HepG2 (cell line): ENCODE data around the gene DDX46. TPM values are rescaled to one million over a fixed set of nuclear protein-coding genes. Genes with fewer than 3 reads are reported as not detected.

Experiments
- ARHGAP35 ChIP-seq: sonication (generic); formaldehyde crosslinking; IDR thresholded peaks from 2 replicates; pipeline ENCODE4 v1.9.0; 2022; ENCODE audit warnings: mild to moderate bottlenecking, inconsistent platforms, moderate library complexity, missing genetic modification reagents, borderline replicate concordance
- DNMT1 ChIP-seq: sonication (generic); formaldehyde crosslinking; IDR thresholded peaks from 2 replicates; pipeline ENCODE4 v1.5.1; 2020; ENCODE audit warnings: mild to moderate bottlenecking, missing genetic modification reagents
- EP300 ChIP-seq, 3 experiments: sonication (generic) in 1 of 3; formaldehyde crosslinking in 1 of 3; IDR thresholded peaks; 2 replicates each; pipeline versions ENCODE4 v1.5.1 to v1.6.1; 2011 to 2020; ENCODE audit warnings: low read depth in 2 of 3, low read length in 2 of 3, borderline replicate concordance in 1 of 3, improper control_type of control experiment in 1 of 3, mild to moderate bottlenecking in 1 of 3, missing genetic modification reagents in 1 of 3, moderate library complexity in 1 of 3
- JUND ChIP-seq: sonication (generic); formaldehyde crosslinking; IDR thresholded peaks from 2 replicates; pipeline ENCODE4 v1.8.0; 2022; ENCODE audit warnings: mild to moderate bottlenecking, missing genetic modification reagents
- MTF2 ChIP-seq: sonication (generic); formaldehyde crosslinking; IDR thresholded peaks from 2 replicates; pipeline ENCODE4 v1.5.0; 2020; ENCODE audit warnings: missing genetic modification reagents, borderline replicate concordance
- NR1H2 ChIP-seq: sonication (generic); formaldehyde crosslinking; IDR thresholded peaks from 2 replicates; pipeline ENCODE4 v1.8.1; 2022; ENCODE audit warnings: low read depth, missing genetic modification reagents, borderline replicate concordance
- POGZ ChIP-seq: sonication (generic); formaldehyde crosslinking; IDR thresholded peaks from 2 replicates; pipeline ENCODE4 v1.4.0; 2020; ENCODE audit warnings: mild to moderate bottlenecking, missing genetic modification reagents
- ZNF136 ChIP-seq: sonication (generic); formaldehyde crosslinking; IDR thresholded peaks from 2 replicates; pipeline ENCODE4 v1.8.1; 2022; ENCODE audit warnings: low read depth, mild to moderate bottlenecking, moderate library complexity, missing genetic modification reagents
- ZNF234 ChIP-seq: sonication (generic); formaldehyde crosslinking; conservative IDR thresholded peaks from 2 replicates; pipeline ENCODE4 v1.5.1; 2020; ENCODE audit warnings: mild to moderate bottlenecking, missing genetic modification reagents
- ZNF281 ChIP-seq: sonication (generic); formaldehyde crosslinking; IDR thresholded peaks from 2 replicates; pipeline ENCODE4 v1.4.0; 2020; ENCODE audit warnings: missing genetic modification reagents, borderline replicate concordance
- ZNF747 ChIP-seq: sonication (generic); formaldehyde crosslinking; IDR thresholded peaks from 2 replicates; pipeline ENCODE4 v1.8.1; 2023; ENCODE audit warnings: missing genetic modification reagents, mild to moderate bottlenecking, borderline replicate concordance
- polyA plus RNA-seq, 8 experiments: library from polyadenylated mRNA; depleted of rRNA in 3 of 8; stranded (reverse) in 7 of 8; unstranded in 1 of 8; fragments of >200 nt; fragmentation: Illumina TruSeq in 4 of 8; extraction: Trizol in 4 of 8; gene quantifications; 2 replicates each; pipeline versions ENCODE4 v1.2.1 to v1.2.3, GENCODE V29; 2011 to 2016; ENCODE audit warnings: low read depth in 4 of 8, missing spikeins in 1 of 8, mixed read lengths in 1 of 8; ENCODE audit not compliant: insufficient read depth in 1 of 8
- total RNA-seq, 5 experiments: library from RNA; depleted of rRNA; stranded (reverse); fragments of >200 nt; fragmentation: Illumina TruSeq; extraction: Trizol; gene quantifications; 2 replicates each; pipeline ENCODE4 v1.2.3, GENCODE V29; 2016; ENCODE audit warnings: low read depth in 1 of 5
- TF ChIP-seq, protein P1 (sequence below): sonication (generic); formaldehyde crosslinking; IDR thresholded peaks from 2 replicates; pipeline ENCODE4 v1.4.0; 2020; ENCODE audit warnings: missing genetic modification reagents
- TF ChIP-seq, protein P2 (sequence below): sonication (generic); formaldehyde crosslinking; IDR thresholded peaks from 2 replicates; pipeline ENCODE4 v1.5.0; 2020; ENCODE audit warnings: mild to moderate bottlenecking, low read depth, missing genetic modification reagents, borderline replicate concordance

Gene DDX46
- total and polyA plus RNA-seq, 2 of the 13 experiments (the other 11 are each of a cell fraction or from before 2014, with no cell fraction given), result 27.3 to 59.3 TPM

DNA sequence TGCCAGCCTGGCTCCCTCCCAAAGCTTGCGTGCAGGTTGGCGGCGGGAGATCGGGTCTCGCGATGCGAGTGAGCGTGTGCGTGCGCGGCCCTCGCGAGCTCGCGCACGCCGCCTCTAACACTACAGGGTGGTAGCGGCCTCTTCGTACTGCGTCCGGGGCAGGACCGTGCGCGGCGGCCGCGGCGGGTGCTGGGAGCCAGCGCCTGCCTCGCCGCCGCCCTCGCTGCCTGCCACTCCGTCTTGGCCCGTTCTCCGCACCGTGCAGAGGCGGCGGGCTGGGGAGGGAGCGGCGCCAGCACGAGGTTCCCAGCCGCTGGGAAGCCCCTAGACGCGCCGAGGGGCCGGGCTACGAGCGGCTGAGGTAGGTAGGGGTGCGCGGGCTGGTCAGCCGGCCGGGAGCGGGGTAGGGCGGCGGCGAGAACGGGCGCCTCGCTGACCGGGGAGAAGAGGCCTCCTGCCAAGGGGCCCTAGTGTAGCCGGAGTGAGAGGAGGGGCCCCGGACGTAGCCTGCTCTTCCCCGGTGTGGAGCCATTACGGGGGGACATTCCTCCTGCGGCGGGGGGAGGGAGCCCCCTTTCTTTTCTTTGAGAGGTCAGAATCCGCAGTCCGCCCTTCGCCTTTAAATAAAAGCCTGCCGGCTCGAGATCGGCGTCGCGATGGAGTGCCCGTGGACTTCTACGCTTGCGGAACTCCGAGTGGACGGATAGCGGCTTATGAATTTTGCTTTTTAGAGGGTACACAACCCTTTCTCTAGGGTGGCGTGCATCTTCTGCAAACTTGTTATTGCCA, 87.5 kb downstream of the DDX46 start, which contains the start of gene C5orf24 (continued):
- TF ChIP-seq, protein P1, sequence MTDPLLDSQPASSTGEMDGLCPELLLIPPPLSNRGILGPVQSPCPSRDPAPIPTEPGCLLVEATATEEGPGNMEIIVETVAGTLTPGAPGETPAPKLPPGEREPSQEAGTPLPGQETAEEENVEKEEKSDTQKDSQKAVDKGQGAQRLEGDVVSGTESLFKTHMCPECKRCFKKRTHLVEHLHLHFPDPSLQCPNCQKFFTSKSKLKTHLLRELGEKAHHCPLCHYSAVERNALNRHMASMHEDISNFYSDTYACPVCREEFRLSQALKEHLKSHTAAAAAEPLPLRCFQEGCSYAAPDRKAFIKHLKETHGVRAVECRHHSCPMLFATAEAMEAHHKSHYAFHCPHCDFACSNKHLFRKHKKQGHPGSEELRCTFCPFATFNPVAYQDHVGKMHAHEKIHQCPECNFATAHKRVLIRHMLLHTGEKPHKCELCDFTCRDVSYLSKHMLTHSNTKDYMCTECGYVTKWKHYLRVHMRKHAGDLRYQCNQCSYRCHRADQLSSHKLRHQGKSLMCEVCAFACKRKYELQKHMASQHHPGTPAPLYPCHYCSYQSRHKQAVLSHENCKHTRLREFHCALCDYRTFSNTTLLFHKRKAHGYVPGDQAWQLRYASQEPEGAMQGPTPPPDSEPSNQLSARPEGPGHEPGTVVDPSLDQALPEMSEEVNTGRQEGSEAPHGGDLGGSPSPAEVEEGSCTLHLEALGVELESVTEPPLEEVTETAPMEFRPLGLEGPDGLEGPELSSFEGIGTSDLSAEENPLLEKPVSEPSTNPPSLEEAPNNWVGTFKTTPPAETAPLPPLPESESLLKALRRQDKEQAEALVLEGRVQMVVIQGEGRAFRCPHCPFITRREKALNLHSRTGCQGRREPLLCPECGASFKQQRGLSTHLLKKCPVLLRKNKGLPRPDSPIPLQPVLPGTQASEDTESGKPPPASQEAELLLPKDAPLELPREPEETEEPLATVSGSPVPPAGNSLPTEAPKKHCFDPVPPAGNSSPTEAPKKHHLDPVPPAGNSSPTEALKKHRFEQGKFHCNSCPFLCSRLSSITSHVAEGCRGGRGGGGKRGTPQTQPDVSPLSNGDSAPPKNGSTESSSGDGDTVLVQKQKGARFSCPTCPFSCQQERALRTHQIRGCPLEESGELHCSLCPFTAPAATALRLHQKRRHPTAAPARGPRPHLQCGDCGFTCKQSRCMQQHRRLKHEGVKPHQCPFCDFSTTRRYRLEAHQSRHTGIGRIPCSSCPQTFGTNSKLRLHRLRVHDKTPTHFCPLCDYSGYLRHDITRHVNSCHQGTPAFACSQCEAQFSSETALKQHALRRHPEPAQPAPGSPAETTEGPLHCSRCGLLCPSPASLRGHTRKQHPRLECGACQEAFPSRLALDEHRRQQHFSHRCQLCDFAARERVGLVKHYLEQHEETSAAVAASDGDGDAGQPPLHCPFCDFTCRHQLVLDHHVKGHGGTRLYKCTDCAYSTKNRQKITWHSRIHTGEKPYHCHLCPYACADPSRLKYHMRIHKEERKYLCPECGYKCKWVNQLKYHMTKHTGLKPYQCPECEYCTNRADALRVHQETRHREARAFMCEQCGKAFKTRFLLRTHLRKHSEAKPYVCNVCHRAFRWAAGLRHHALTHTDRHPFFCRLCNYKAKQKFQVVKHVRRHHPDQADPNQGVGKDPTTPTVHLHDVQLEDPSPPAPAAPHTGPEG (CRISPR knock-in tag), result peak; percentile 83; the same call in 1 of the 2 replicates
- TF ChIP-seq ARHGAP35 (CRISPR knock-in tag) (peak; percentile 67), ZNF136 (CRISPR knock-in tag) (0 out of 2 replicates have a peak, but pooled peaks have one; percentile 40), ZNF234 (CRISPR knock-in tag) (no peak), MTF2 (CRISPR knock-in tag) (peak; percentile 88; the same call in 1 of the 2 replicates), DNMT1 (CRISPR knock-in tag) (peak; percentile 96; the same call in 1 of the 2 replicates), POGZ (CRISPR knock-in tag) (peak; percentile 76), NR1H2 (peak; percentile 94), EP300 (IDR thresholded peaks at IDR 0.05; ENCODE audit: low read depth in 2 of 2, low read length in 2 of 2) (no peak), EP300 (CRISPR knock-in tag; IDR thresholded peaks at IDR 0.05; ENCODE audit: borderline replicate concordance) (no peak), ZNF747 (CRISPR knock-in tag) (0 out of 2 replicates have a peak, but pooled peaks have one; percentile 8), ZNF281 (peak; percentile 12; the same call in 1 of the 2 replicates), JUND (CRISPR knock-in tag) (peak; percentile 60; the same call in 1 of the 2 replicates)
- TF ChIP-seq, protein P2, sequence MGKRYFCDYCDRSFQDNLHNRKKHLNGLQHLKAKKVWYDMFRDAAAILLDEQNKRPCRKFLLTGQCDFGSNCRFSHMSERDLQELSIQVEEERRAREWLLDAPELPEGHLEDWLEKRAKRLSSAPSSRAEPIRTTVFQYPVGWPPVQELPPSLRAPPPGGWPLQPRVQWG (CRISPR knock-in tag), result no peak
